IPS DF 6.9 (cell line): ENCODE data around the gene PCDH15.

ENCODE experiments used
- DNase-seq: peaks from one replicate; pipeline ENCODE4 v3.0.0-alpha.2; 2013; ENCODE audit warnings: low read depth, low spot score
- H3K27ac ChIP-seq: one replicate; pipeline ENCODE4 v1.5.1; 2013; ENCODE audit warnings: low read length, control low read depth
- H3K27me3 ChIP-seq: 2 replicates; pipeline ENCODE4 v1.6.1; 2013; ENCODE audit warnings: mild to moderate bottlenecking, low read length; ENCODE audit not compliant: control insufficient read depth, insufficient read depth
- H3K36me3 ChIP-seq: 2 replicates; pipeline ENCODE4 v1.6.1; 2013; ENCODE audit warnings: low read length; ENCODE audit not compliant: control insufficient read depth, insufficient read depth
- H3K4me1 ChIP-seq: 2 replicates; pipeline ENCODE4 v1.6.1; 2013; ENCODE audit warnings: low read length; ENCODE audit not compliant: control insufficient read depth, insufficient read depth
- H3K4me3 ChIP-seq: 2 replicates; pipeline ENCODE4 v1.5.1; 2013; ENCODE audit warnings: mild to moderate bottlenecking, low read length
- H3K9me3 ChIP-seq: 2 replicates; pipeline ENCODE4 v1.6.1; 2013; ENCODE audit warnings: low read length, inconsistent platforms; ENCODE audit not compliant: control insufficient read depth, insufficient read depth
- WGBS: extraction: QIAGEN DNeasy Blood & Tissue Kit; methylation state at CpG from one replicate; pipeline ENCODE4 v1.1.7; 2013; ENCODE audit warnings: mixed read lengths, missing lambda C conversion rate; ENCODE audit not compliant: insufficient read length, insufficient coverage; 5-methylcytosine and 5-hydroxymethylcytosine counted together

Gene PCDH15

GRCh38 chr10:53841483-53842145 lies 959.4 kb downstream of the PCDH15 start:
- H3K36me3 ChIP-seq = no peaks in the 10 kb centered on the region
- no peak overlapping the region for H3K27ac ChIP-seq
- H3K27me3 ChIP-seq = no peaks in the 10 kb centered on the region
- WGBS = no CpG with 5 or more reads among the region's 9 CpGs
- H3K4me1 ChIP-seq = no peaks in the 10 kb centered on the region
- no peaks in the 10 kb centered on the region for H3K9me3 ChIP-seq
- H3K4me3 ChIP-seq = no peak overlapping the region
- DNase-seq = no peak

DNA sequence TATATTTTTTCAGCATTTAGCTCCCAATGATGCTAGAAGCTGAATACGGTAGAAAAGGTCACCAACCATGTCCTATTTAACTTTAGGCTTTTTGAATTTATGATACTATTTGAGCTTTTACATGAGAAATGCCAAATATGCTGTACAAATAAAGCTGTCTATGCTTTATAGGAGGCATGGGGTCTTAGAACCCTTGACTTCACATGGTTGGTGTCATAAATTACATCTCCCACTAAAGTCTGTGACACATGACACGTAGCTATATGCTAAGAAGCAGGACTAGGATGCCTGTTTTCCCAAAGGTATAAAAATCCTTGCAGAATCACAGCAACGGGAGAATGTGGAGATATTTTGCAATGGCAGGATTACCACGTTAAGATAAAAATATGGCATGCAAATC lies 960.4 kb downstream of the PCDH15 start:
- H3K27me3 ChIP-seq = no peaks in the 10 kb centered on the region
- no CpG with 5 or more reads among the region's 4 CpGs for WGBS
- no peaks in the 10 kb centered on the region for H3K36me3 ChIP-seq
- DNase-seq = no peak
- no peak overlapping the region for H3K27ac ChIP-seq
- no peaks in the 10 kb centered on the region for H3K9me3 ChIP-seq
- no peaks in the 10 kb centered on the region for H3K4me1 ChIP-seq
- no peak overlapping the region for H3K4me3 ChIP-seq

GRCh38 chr10:53839440-53840039 lies 961.5 kb downstream of the PCDH15 start:
- Histone ChIP-seq H3K4me1 (no peaks in the 10 kb centered on the region), H3K27me3 (no peaks in the 10 kb centered on the region), H3K4me3 (no peak overlapping the region), H3K36me3 (no peaks in the 10 kb centered on the region), H3K27ac (no peak overlapping the region), H3K9me3 (no peaks in the 10 kb centered on the region)
- DNase-seq = no peak
- whole genome bisulfite sequencing = no CpG with 5 or more reads among the region's 2 CpGs

DNA sequence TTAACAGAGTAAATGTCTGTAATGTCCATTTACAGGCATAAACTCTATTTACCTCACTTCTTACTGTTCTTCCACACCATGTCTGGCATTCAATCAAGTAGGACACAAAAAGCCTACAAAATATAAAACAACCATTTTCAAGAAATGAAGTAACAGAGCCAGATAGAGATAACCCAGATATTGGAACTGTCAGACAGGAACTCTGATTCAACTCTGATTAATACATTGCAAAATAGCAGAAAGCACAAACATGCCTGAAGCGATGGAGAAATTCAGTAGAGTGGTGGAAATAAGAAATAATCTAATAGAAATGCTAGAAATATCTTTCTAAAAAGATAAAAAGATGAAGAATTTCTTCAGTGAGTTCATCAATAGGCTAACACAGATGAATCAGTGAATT lies 964.4 kb downstream of the PCDH15 start:
- Histone ChIP-seq H3K36me3 (no peaks in the 10 kb centered on the region), H3K9me3 (no peaks in the 10 kb centered on the region), H3K27me3 (no peaks in the 10 kb centered on the region), H3K4me3 (no peak overlapping the region), H3K27ac (no peak overlapping the region), H3K4me1 (no peaks in the 10 kb centered on the region)
- DNase-seq = no peak
- WGBS = no CpG with 5 or more reads among the region's 1 CpG

GRCh38 chr10:53833908-53834307 lies 967.1 kb downstream of the PCDH15 start:
- Histone ChIP-seq H3K27me3 (no peaks in the 10 kb centered on the region), H3K4me1 (no peaks in the 10 kb centered on the region), H3K4me3 (no peak overlapping the region), H3K36me3 (no peaks in the 10 kb centered on the region), H3K9me3 (no peaks in the 10 kb centered on the region), H3K27ac (no peak overlapping the region)
- no CpG with 5 or more reads among the region's 2 CpGs for WGBS
- no peak for DNase-seq

DNA sequence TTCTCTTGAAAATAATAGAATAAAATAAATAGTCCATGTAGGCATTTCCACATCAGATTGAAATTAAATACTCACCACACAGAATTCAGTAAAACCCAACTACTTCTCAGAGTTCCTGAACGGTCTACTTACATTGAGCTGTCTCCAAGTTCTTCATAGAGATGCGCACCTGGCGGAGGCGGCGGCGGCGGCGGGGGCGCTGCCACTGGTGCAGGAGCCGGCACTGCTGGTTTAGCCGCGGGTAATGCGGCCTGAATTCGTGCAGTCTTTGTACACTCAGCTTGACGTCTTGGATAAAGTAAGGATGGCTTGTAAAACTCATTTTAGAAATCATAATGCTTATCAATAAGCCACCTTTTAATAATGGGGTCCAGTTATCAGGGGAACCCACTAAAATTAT lies 973.8 kb downstream of the PCDH15 start:
- DNase-seq = no peak
- WGBS = no CpG with 5 or more reads among the region's 15 CpGs

DNA sequence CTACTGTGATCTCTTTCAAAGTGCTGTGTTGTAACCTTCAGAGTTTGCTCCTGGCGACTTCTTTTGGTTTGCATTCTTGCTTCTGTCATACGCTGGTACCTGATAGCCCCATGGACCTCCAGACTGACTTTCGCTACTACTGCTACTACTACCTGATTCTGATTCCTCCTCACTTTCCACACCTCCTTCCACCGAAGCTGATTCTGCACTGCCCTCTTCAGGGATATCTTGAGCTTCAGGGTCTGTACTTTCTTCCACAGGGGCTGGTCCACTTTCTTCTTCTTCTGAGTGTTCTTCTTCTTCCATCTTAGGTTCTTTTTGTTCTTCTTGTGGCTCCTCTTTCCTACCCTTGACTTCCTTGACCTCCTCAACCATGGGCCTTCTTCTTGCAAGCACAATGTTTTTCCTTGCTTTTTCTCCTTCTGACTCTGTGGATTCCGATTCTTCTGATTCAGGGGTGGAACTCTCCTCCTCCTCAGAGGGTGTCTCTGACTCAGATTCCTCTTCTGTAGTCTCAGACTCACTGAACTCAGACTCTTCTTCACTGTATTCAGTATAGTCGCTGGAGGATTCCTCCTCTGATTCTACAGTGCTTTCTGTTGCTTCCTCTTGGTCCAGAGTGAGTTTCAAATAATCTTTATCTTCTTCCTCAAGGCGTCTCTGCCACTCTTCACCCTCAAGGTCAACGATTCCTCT lies 992.2 kb downstream of the PCDH15 start:
- peak; percentile 18 for DNase-seq
- no CpG with 5 or more reads among the region's 8 CpGs for WGBS
- no peaks in the 10 kb centered on the region for H3K9me3 ChIP-seq

More for the DNA sequence above, 973.8 kb downstream of the PCDH15 start:
- no peak overlapping the region for H3K27ac ChIP-seq
- H3K27me3 ChIP-seq = no peaks in the 10 kb centered on the region
- H3K4me1 ChIP-seq = no peaks in the 10 kb centered on the region
- H3K4me3 ChIP-seq = no peak overlapping the region
- H3K36me3 ChIP-seq = no peaks in the 10 kb centered on the region
- no peaks in the 10 kb centered on the region for H3K9me3 ChIP-seq

DNA sequence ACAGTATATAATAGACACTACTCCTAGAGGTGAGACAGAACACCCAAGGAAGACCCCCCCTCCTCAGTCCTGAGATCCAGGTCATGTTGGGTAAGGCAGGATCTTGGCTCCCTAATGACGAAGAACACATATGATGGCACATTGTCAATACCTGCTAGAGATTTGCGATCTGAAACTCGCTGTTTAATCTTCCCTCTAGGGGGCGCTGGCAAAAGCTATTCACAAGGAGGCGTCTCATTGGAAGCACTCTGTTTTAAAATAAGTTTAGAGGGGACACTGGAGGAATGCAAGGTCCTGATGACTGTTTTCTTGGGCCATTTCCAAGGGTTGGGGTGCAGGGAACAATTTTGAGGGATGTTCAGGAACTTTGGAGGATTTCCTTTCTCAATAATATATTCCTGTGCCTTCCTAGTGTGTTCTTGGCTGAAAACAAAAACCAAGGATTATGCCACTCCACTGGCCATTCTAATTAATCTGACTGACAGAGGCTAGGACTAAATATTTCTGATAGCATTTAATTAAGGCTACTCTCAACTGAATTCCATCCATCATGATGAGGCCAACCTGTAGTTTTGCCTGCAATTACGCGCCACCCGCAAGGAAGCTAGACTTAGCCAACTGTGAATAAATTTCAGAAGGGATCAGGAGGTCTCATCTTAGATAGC lies 1014.7 kb downstream of the PCDH15 start:
- no peaks in the 10 kb centered on the region for H3K4me1 ChIP-seq
- H3K27me3 ChIP-seq = no peaks in the 10 kb centered on the region
- peak; percentile 41 for DNase-seq
- no peak overlapping the region for H3K4me3 ChIP-seq
- WGBS = no CpG with 5 or more reads among the region's 8 CpGs
- no peaks in the 10 kb centered on the region for H3K9me3 ChIP-seq
- H3K27ac ChIP-seq = no peak overlapping the region
- H3K36me3 ChIP-seq = no peaks in the 10 kb centered on the region

More for the DNA sequence above, 992.2 kb downstream of the PCDH15 start:
- Histone ChIP-seq H3K4me1 (no peaks in the 10 kb centered on the region), H3K27ac (no peak overlapping the region), H3K36me3 (no peaks in the 10 kb centered on the region), H3K4me3 (no peak overlapping the region), H3K27me3 (no peaks in the 10 kb centered on the region)

- no peak for DNase-seq
- Histone ChIP-seq H3K36me3 (no peaks in the 10 kb centered on the region), H3K9me3 (no peaks in the 10 kb centered on the region), H3K4me1 (no peaks in the 10 kb centered on the region), H3K27ac (no peak overlapping the region), H3K27me3 (no peaks in the 10 kb centered on the region), H3K4me3 (no peak overlapping the region)
- no CpG with 5 or more reads among the region's 10 CpGs for WGBS
These were observed 1029.3 kb downstream of the PCDH15 start for GRCh38 chr10:53771701-53772100.

- no peak overlapping the region for H3K27ac ChIP-seq
- no peaks in the 10 kb centered on the region for H3K4me1 ChIP-seq
- H3K36me3 ChIP-seq = no peaks in the 10 kb centered on the region
- DNase-seq = no peak
- H3K27me3 ChIP-seq = no peaks in the 10 kb centered on the region
- H3K9me3 ChIP-seq = no peaks in the 10 kb centered on the region
- H3K4me3 ChIP-seq = no peak overlapping the region
- no CpG with 5 or more reads among the region's 6 CpGs for WGBS
These were observed 1030.1 kb downstream of the PCDH15 start for GRCh38 chr10:53770903-53771302.
